ENCODE data around the gene ELK1.

GRCh38 chrX:47613082-47613481 lies 37.3 kb downstream of the ELK1 start:
- TF ChIP-seq CTCF (conservative IDR thresholded peaks at IDR 0.05), result no peak
- TF ChIP-seq ZFX (IDR thresholded peaks at IDR 0.05), result no peak
